HG02623 (cell line): ENCODE data around the gene GPR179.
"Not testable (repeated sequence)": the region's sequence is repeated elsewhere in the genome, so short reads cannot be mapped to it uniquely, and the experiment has no call there.

ENCODE experiments used
- ATAC-seq: cut with Tn5 transposase; IDR thresholded peaks from one replicate; pipeline ENCODE4 v1.9.1; 2021; ENCODE audit warnings: moderate library complexity; ENCODE audit not compliant: unreplicated experiment

The GPR179 gene

GRCh38 chr17:38325221-38325851, 18.4 kb downstream of the GPR179 start:
- ATAC-seq = no peak

GRCh38 chr17:38324772-38325171, 19.0 kb downstream of the GPR179 start:
- no peak for ATAC-seq

GRCh38 chr17:38324141-38324697, 19.5 kb downstream of the GPR179 start:
- ATAC-seq = no peak

- ATAC-seq = no peak
Measured at GRCh38 chr17:38322897-38323296, 20.9 kb downstream of the GPR179 start.

- ATAC-seq = no peak
Measured at GRCh38 chr17:38322156-38322779, 21.5 kb downstream of the GPR179 start.

- ATAC-seq = no peak
Measured at GRCh38 chr17:38320482-38320881, 23.3 kb downstream of the GPR179 start.

- no peak for ATAC-seq
Measured at GRCh38 chr17:38317081-38317480, 26.7 kb downstream of the GPR179 start.

- ATAC-seq = no peak
Measured at GRCh38 chr17:38315497-38315896, 28.3 kb downstream of the GPR179 start.

GRCh38 chr17:38296834-38297517, 46.8 kb downstream of the GPR179 start, which contains the start of gene MRPL45:
TSS of gene MRPL45 (plus strand) at chr17:38297168. CDS start at chr17:38297184, 16 bp downstream.
- ATAC-seq = peak; percentile 98

- ATAC-seq = not testable (repeated sequence)
Measured at GRCh38 chr17:38295602-38296365, 48.0 kb downstream of the GPR179 start.

- ATAC-seq = not testable (repeated sequence)
Measured at GRCh38 chr17:38289760-38290159, 54.0 kb downstream of the GPR179 start.

GRCh38 chr17:38288217-38288827, 55.4 kb downstream of the GPR179 start:
- not testable (repeated sequence) for ATAC-seq

- ATAC-seq = not testable (repeated sequence)
Measured at GRCh38 chr17:38286501-38287091, 57.2 kb downstream of the GPR179 start.

GRCh38 chr17:38285994-38286393, 57.8 kb downstream of the GPR179 start:
- ATAC-seq = not testable (repeated sequence)
